Measurements from ENCODE around the gene PSMD7.
A peak's percentile ranks its signal among the peaks of the same experiment; 100 is the strongest.
"Not testable (repeated sequence)": the region's sequence is repeated elsewhere in the genome, so short reads cannot be mapped to it uniquely, and the experiment has no call there.

PSMD7 gene

GRCh38 chr16:74297145-74297665 lies 591 bp downstream of the PSMD7 start:
- DNase-seq = peak; percentile 74

DNA sequence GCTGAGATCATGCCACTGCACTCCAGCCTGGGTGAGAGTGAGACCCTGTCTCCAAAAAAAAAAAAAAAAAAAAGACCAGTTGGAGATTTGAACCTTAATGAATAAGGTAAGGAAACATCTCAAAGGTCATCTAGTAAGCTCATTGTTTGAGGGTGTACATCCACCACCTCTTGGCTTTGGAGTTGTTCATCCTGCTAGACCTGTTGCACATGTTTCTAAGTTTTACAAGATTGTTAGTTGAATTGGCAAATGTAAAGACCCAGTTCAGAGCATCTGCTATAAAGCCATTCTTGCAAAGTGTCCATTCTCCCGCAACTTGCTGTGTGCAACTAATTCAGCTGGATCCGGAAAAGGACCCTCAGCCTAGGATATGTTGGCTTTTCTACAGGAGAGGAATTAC lies 1.5 kb downstream of the PSMD7 start:
- DNase-seq = no peak

DNA sequence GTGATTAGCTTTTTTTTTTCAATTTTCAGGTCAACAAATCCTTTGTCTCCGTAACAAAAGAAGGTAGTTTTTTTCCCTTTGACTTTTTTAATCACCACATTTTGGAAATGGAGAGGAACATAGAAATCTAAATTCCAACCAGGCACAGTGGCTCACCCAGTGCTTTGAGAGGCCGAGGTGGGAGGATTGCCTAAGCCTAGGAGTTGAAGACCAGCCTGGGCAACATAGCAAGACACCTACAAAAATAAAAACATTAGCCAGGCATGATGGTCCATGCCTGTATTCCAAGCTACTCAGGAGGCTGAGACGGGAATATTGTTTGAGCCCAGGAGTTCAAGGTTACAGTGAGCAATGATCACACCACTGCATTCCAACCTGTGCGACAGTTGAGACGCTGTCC lies 5.7 kb downstream of the PSMD7 start:
- no peak for DNase-seq

DNA sequence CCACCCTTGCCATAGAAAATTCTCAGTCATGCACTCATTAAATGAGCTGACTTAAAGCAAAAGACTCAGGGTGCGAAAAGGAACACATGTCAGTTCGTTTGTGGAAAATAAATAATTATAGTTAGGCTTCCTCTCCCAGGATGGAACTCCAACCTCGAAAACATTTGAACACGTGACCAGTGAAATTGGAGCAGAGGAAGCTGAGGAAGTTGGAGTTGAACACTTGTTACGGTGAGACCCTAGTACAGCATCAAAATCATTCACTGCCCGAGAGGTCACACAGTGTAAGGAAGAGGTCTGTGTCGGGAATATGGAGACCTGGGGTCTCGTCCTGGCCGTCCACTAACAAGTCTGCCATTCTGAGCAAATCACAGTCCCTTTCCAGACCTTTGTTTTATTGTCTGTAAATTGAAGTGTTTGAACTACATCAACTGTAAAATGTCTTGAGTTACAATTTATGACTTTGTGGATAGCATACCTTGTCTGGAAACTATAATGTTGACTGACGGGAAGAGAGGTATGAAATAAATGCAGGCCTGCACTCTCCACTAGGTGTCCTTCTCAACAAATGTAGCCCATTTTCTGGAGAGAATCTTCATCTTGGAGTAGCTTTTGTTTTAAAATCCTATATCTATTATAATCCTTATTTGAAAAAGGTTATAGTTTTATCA lies 7.7 kb downstream of the PSMD7 start:
- no peak for DNase-seq

DNA sequence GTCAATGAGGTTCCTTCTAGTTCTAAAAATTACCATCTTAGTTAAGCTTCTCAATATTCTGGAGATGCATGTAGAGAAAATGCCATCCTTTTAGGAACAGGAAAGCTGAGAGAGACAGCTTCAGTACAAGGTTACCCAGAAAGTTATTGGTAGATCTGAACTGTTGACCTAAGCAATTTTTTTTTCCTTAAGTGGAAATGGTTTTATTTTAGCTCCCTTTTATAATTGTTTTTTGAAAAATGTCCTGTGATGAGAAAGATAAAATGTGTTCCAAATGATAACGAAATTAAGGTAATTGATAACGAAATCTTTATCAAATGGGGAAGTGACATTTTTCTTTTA lies 8.2 kb downstream of the PSMD7 start:
- no peak for DNase-seq

DNA sequence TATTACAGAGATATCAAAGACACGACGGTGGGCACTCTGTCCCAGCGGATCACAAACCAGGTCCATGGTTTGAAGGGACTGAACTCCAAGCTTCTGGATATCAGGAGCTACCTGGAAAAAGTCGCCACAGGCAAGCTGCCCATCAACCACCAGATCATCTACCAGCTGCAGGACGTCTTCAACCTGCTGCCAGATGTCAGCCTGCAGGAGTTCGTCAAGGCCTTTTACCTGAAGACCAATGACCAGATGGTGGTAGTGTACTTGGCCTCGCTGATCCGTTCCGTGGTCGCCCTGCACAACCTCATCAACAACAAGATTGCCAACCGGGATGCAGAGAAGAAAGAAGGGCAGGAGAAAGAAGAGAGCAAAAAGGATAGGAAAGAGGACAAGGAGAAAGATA lies 8.7 kb downstream of the PSMD7 start:
- no peak for DNase-seq

DNA sequence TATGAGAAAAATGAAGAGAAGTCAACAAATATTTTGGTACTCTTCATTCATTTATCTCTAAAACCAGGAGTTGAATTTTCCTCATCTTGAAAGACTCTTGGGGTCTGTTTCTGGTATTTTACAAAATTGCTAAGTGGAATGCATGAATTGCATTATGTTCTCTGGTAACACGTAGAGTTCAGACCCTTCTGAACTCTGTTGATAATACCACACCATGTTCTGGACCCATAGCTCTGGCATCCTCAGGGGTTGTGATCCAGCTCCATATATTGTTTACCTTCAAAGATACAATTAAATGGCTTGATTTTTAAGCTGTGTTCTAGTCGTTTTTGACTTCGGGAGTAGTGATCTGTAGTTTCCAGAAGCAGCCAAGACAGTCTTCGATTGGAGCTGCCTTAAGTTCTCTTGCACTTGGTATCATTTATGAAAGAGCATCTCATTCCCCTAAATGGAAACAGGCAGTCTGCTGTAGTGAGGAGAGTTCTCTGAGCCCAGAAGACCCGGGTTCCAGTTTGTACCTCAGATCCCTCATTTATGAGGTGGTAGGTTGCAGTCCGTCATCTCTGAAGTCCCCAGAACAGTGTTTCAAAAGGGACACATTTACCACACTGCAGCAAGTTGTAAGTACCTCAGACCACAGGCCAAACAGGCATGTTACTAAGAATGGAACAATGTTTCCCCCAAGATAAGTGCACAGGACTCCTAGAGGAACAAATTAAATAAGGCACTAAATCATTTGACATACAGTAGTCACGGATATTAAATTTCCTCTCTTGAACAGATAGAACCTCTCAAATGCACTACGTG lies 9.6 kb downstream of the PSMD7 start:
- DNase-seq = no peak

- no peak for DNase-seq
Observed at GRCh38 chr16:74307383-74307782, 10.8 kb downstream of the PSMD7 start.

GRCh38 chr16:74309789-74310781 lies 13.5 kb downstream of the PSMD7 start:
- no peak for DNase-seq

- no peak for DNase-seq
Observed at GRCh38 chr16:74315059-74315458, 18.4 kb downstream of the PSMD7 start.

DNA sequence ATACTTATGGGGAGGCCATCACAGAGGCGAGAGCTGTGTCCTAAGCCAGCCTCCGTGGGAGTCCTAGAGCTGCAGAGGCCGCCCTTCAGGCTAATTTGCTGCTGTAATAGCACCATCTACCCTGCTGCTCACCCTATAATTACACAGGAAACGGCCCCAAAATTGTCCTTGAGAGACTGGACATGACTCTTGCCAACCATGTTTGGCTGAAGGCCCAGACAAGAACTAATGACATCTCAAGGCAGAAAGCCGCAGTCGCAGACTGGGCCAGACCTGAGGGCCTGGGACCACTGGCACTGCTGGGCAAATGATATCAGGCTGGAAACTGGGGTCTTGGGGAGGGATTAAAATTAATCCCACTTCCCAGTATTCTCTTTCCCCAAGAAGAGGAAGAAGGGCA lies 24.1 kb downstream of the PSMD7 start:
- no peak for DNase-seq

GRCh38 chr16:74321356-74321755 lies 24.7 kb downstream of the PSMD7 start:
- no peak for DNase-seq

DNA sequence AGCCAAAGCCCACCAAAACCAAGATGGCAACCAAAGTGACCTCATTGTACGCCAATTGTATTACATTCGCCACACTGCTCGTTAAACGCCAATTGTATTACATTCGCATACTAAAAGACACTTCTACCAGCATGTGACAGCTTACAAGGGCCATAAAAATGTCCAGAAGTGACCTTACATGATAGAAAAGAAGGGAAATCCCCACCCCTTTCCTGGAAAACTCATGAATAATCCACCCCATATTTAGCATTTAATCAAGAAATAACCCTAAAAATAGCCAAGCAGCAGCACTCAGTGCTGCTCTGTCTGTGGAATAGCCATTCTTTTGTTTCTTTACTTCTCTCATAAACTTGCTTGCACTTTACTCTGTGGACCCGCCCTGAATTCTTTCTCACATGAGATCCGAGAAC lies 25.7 kb downstream of the PSMD7 start:
- no peak for DNase-seq

- DNase-seq = not testable (repeated sequence)
Observed at GRCh38 chr16:74324777-74325176, 28.2 kb downstream of the PSMD7 start.

- DNase-seq = no peak
Observed at GRCh38 chr16:74325641-74326040, 29.0 kb downstream of the PSMD7 start.

DNA sequence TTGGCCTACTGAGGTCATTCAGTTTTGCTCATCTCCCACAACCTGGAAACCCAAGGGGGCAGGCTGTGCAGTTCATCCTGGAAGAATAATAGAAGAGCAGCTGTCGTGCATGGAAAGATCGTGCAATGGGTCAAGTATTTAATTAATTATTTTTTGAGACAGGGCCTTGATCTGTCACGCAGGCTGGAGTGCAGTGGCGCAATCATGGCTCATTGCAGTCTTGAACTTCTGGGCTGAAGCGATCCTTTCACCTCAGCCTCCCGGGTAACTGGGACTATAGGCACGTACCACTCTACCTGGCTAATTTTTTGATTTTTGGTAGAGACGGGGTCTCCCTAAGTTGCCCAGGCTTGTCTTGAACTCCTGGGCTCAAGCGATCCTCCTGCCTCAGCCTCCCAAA lies 31.7 kb downstream of the PSMD7 start:
- DNase-seq = not testable (repeated sequence)

GRCh38 chr16:74332469-74332868 lies 35.9 kb downstream of the PSMD7 start:
- not testable (repeated sequence) for DNase-seq

- DNase-seq = not testable (repeated sequence)
Observed at GRCh38 chr16:74337506-74337905, 40.9 kb downstream of the PSMD7 start.

- DNase-seq = not testable (repeated sequence)
Observed at GRCh38 chr16:74339226-74339625, 42.6 kb downstream of the PSMD7 start.

GRCh38 chr16:74353038-74353437 lies 56.4 kb downstream of the PSMD7 start:
- not testable (repeated sequence) for DNase-seq

Data from activated effector memory CD4-positive, alpha-beta T cell treated with anti-CD3 and anti-CD28 coated beads, Interleukin-2, amount 50 U/mL, for 16 hours (primary cell).